ENCODE results near the gene TNFAIP2.

The TNFAIP2 gene

GRCh38 chr14:103126088-103126872 is 3.0 kb downstream of the TNFAIP2 start:
- H3K36me3 ChIP-seq (ENCODE audit: low read length) = no peaks in the 10 kb centered on the region
- no peaks in the 10 kb centered on the region for H3K9me3 ChIP-seq (ENCODE audit: insufficient read depth, low read length)
- H2AFZ ChIP-seq (ENCODE audit: low read depth, low read length, severe bottlenecking) = no peak overlapping the region
- TF ChIP-seq CTCF (IDR thresholded peaks at IDR 0.05; ENCODE audit: insufficient read depth, low read length, poor library complexity, severe bottlenecking) (no peak), EZH2phosphoT487 (conservative IDR thresholded peaks at IDR 0.05; ENCODE audit: low read length) (no peak)
- H3K9ac ChIP-seq (ENCODE audit: low read length) = no peak overlapping the region
- no peak overlapping the region for H3K4me2 ChIP-seq (ENCODE audit: low read depth, low read length, poor library complexity, severe bottlenecking)
- H3K27me3 ChIP-seq (ENCODE audit: low read length) = no peaks in the 10 kb centered on the region
- H3K9me2 ChIP-seq (replicated peaks; ENCODE audit: insufficient read depth, low read length) = no peaks in the 10 kb centered on the region
- no peak overlapping the region for H3K4me3 ChIP-seq (ENCODE audit: insufficient read depth, low read length, poor library complexity, severe bottlenecking)
- no peaks in the 10 kb centered on the region for H4K20me1 ChIP-seq (ENCODE audit: low read depth, low read length)
- H3K27ac ChIP-seq (ENCODE audit: low read depth, low read length) = no peak overlapping the region
- no peaks in the 10 kb centered on the region for H3F3A ChIP-seq (ENCODE audit: insufficient read depth)
- no peaks in the 10 kb centered on the region for H3K79me2 ChIP-seq (ENCODE audit: insufficient read depth, low read length)

GRCh38 chr14:103126873-103127304 is 3.6 kb downstream of the TNFAIP2 start:
- Histone ChIP-seq H3K9me2 (replicated peaks; ENCODE audit: insufficient read depth, low read length) (no peaks in the 10 kb centered on the region), H3K4me2 (ENCODE audit: low read depth, low read length, poor library complexity, severe bottlenecking) (no peak overlapping the region), H3K27me3 (ENCODE audit: low read length) (no peaks in the 10 kb centered on the region), H3K4me3 (ENCODE audit: insufficient read depth, low read length, poor library complexity, severe bottlenecking) (no peak overlapping the region), H3F3A (ENCODE audit: insufficient read depth) (no peaks in the 10 kb centered on the region), H3K36me3 (ENCODE audit: low read length) (no peaks in the 10 kb centered on the region), H2AFZ (ENCODE audit: low read depth, low read length, severe bottlenecking) (no peak overlapping the region), H3K9me3 (ENCODE audit: insufficient read depth, low read length) (no peaks in the 10 kb centered on the region), H3K27ac (ENCODE audit: low read depth, low read length) (no peak overlapping the region), H3K9ac (ENCODE audit: low read length) (no peak overlapping the region), H3K79me2 (ENCODE audit: insufficient read depth, low read length) (no peaks in the 10 kb centered on the region), H4K20me1 (ENCODE audit: low read depth, low read length) (no peaks in the 10 kb centered on the region)
- TF ChIP-seq CTCF (IDR thresholded peaks at IDR 0.05; ENCODE audit: insufficient read depth, low read length, poor library complexity, severe bottlenecking) (no peak), EZH2phosphoT487 (conservative IDR thresholded peaks at IDR 0.05; ENCODE audit: low read length) (no peak)

DNA sequence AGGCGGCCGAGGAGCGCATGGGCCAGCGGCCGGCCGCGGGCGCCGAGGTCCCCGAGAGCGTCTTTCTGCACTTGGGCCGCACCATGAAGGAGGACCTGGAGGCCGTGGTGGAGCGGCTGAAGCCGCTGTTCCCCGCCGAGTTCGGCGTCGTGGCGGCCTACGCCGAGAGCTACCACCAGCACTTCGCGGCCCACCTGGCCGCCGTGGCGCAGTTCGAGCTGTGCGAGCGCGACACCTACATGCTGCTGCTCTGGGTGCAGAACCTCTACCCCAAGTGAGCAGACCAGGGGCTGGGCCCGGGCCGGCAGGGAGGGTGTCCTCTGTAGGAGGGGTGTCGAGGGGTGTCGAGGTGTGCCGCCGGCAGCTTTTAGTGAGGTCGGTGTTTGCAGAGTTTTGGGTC is 4.1 kb downstream of the TNFAIP2 start:
- Histone ChIP-seq H3K27ac (ENCODE audit: low read depth, low read length) (no peak overlapping the region), H3K4me3 (ENCODE audit: insufficient read depth, low read length, poor library complexity, severe bottlenecking) (no peak overlapping the region), H3K4me2 (ENCODE audit: low read depth, low read length, poor library complexity, severe bottlenecking) (no peak overlapping the region), H3K9me2 (replicated peaks; ENCODE audit: insufficient read depth, low read length) (no peaks in the 10 kb centered on the region), H3K36me3 (ENCODE audit: low read length) (no peaks in the 10 kb centered on the region), H2AFZ (ENCODE audit: low read depth, low read length, severe bottlenecking) (no peak overlapping the region), H3F3A (ENCODE audit: insufficient read depth) (no peaks in the 10 kb centered on the region), H3K79me2 (ENCODE audit: insufficient read depth, low read length) (no peaks in the 10 kb centered on the region), H3K27me3 (ENCODE audit: low read length) (no peaks in the 10 kb centered on the region), H3K9ac (ENCODE audit: low read length) (no peak overlapping the region), H4K20me1 (ENCODE audit: low read depth, low read length) (no peaks in the 10 kb centered on the region), H3K9me3 (ENCODE audit: insufficient read depth, low read length) (no peaks in the 10 kb centered on the region)
- TF ChIP-seq CTCF (IDR thresholded peaks at IDR 0.05; ENCODE audit: insufficient read depth, low read length, poor library complexity, severe bottlenecking) (no peak), EZH2phosphoT487 (conservative IDR thresholded peaks at IDR 0.05; ENCODE audit: low read length) (no peak)

Data from SU-DHL-6 (cell line).